Keratinocyte (primary cell): ENCODE measurements around the gene STAT3.

Experiments
- CTCF ChIP-seq, 3 experiments: IDR thresholded peaks in 1 of 3; conservative IDR thresholded peaks in 1 of 3; optimal IDR thresholded peaks in 1 of 3; 2 replicates in 2 of 3; 3 replicates in 1 of 3; pipeline versions ENCODE3 to v1.5.1; 2011; ENCODE audit warnings: low read length in 3 of 3, mild to moderate bottlenecking in 3 of 3, moderate library complexity in 2 of 3, control low read depth in 1 of 3, inconsistent platforms in 1 of 3; ENCODE audit not compliant: insufficient read depth in 2 of 3; ENCODE audit errors: extremely low read depth in 1 of 3
- EZH2 ChIP-seq: IDR thresholded peaks from one replicate; pipeline ENCODE4 v1.6.1; 2012; ENCODE audit warnings: inconsistent platforms, mild to moderate bottlenecking, low read length, moderate library complexity

DNA sequence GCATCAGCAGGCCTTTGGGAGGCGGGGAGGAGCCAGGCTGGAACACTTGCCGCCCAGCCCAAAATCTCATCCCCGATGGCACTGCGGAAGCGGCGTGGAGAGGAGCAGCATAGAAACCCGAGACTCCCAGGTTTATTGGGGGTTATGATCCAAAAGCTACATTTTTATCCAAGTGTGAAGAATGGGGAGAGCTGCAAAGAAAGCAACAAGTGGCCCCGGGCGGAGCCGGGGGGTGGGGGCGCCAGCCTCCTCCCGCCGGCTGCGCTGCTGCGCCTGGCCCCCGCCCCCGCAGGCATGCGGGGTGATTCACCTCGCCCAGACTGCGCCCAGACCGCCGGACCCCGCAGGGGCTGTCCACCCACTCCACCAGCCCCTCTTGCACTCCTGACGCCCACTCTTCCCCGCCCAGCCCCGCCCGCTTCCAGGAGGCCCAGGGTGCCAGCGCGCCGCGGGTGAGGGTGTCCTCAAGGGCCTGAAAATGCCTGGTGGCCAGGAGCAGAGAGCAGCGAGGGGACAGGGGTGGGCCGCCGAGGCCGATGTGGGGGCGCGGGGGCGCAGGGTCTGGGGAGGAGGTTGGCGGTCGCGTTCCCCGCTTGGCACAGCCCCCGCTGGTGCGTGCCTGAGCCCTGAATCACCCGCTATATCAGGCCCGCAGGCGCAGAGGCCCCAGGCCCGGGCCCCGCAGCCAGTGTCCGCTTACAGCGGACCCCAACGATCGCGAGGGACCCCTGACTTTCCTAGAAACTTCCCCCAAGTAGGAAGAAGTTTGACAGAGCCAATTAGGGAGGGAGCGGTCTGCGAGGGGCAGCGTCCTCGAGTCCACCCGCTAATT lies 33.5 kb upstream of the STAT3 start:
- TF ChIP-seq CTCF (optimal IDR thresholded peaks at IDR 0.05 in 1 of 3, IDR thresholded peaks at IDR 0.05 in 1 of 3, conservative IDR thresholded peaks at IDR 0.05 in 1 of 3; ENCODE audit: extremely low read depth in 1 of 3, insufficient read depth in 2 of 3, low read length in 3 of 3), result no peak
- TF ChIP-seq EZH2, result no peak
